Stimulated activated CD8-positive, alpha-beta memory T cell treated with anti-CD3 and anti-CD28 coated beads, Interleukin-2, amount 100 ng/mL, for 48 hours (primary cell): Measurements from ENCODE around the gene CROCC2.

ENCODE experiments used
- DNase-seq, 2 donors: peaks; one replicate each; pipeline ENCODE4 v3.0.0-alpha.2; 2020; ENCODE audit warnings: low read depth in 2 of 2

The CROCC2 gene

DNA sequence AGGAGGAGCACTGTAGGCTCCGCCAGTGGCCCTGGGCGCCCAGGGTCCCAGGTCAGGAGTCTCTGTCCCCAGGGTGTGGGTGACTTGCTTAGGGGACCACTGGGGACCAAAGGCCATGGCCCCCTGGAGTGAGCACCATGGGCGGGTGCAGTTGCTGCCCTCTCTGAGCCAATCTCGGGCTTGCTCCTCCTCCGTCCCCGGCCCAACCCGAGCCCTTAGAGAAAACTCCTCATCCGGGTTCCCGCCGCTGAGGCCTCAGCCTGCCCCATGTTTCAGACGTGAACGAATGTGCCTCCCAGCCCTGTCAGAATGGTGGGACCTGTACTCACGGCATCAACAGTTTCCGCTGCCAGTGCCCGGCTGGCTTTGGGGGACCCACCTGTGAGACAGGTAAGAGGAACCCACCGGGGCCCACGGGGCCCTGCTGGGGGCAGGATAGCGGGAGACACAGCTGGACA lies 130.9 kb downstream of the CROCC2 start:
- peak in 1 of 2 donors; percentile 13 for DNase-seq

DNA sequence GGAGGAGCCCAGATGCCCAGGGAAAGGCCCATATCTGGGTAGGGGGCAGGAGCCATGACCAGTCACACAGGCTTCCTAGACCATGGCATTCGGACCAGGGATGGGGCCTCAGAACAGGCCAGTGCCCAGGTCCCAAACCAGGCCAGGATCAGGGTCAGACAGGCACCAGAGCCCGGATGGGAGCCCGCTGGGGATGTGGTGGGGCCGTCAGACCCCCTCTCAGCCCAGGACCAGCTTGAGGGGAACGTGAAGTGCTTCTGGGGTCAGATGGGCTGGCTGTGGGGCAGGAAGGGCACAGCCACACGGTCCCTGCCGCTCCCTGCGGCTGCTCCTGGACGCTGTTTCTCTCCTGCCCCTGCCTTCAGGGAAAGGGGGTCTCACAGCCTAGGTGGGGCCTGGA lies 131.4 kb downstream of the CROCC2 start:
- no peak for DNase-seq

- DNase-seq, result no peak
These were observed 132.4 kb downstream of the CROCC2 start for GRCh38 chr2:241038374-241039180.

- DNase-seq, result no peak
These were observed 133.3 kb downstream of the CROCC2 start for GRCh38 chr2:241039416-241039815.

DNA sequence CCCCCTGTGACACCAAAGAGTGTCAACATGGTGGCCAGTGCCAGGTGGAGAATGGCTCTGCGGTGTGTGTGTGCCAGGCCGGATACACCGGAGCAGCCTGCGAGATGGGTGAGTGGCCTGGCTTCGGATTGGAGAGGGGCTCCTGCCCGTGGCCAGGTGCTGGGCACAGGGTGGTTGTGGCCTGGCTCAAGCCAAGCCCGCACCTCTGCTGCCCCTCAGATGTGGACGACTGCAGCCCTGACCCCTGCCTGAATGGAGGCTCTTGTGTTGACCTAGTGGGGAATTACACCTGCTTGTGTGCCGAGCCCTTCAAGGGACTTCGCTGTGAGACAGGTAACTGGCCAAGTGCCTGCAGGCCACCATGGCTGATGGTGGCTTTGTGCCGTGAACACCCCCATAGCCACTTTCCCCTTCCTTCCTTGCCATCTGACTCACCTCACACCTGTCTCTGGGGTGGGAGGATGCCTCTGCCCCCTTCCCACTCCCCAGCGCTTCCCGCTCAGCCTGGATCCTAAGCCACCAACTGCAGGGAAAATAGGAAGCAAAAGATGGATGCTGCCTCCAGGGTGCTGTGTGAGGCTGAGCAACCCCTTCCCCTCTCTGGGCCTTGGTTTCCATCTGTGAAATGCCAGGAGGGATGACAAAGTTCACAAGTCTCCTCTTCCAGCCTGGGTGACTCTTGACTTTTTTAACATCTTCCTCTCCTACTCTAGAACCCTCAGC lies 134.1 kb downstream of the CROCC2 start:
- DNase-seq, result no peak

- DNase-seq, result no peak
These were observed 135.5 kb downstream of the CROCC2 start for GRCh38 chr2:241041589-241042158.
